Activated CD4-positive, alpha-beta T cell treated with anti-CD3 and anti-CD28 coated beads, Interleukin-2, amount 10 ng/mL, durations not matched to agents 24 days and 14 days (primary cell): ENCODE measurements around the gene ZMPSTE24. TPM values are rescaled to one million over a fixed set of nuclear protein-coding genes. Genes with fewer than 3 reads are reported as not detected.

Experiments used
- DNase-seq: peaks from one replicate; pipeline ENCODE4 v3.0.0; 2022
- H3K27ac Mint-ChIP-seq: one replicate; pipeline ENCODE4 v1.8.0; 2022; ENCODE audit warnings: mild to moderate bottlenecking, mixed read lengths
- H3K27me3 Mint-ChIP-seq: one replicate; pipeline ENCODE4 v1.8.0; 2022; ENCODE audit warnings: mixed read lengths
- H3K36me3 Mint-ChIP-seq: one replicate; pipeline ENCODE4 v1.8.0; 2022; ENCODE audit warnings: low read depth, mild to moderate bottlenecking, mixed read lengths
- H3K4me1 Mint-ChIP-seq: one replicate; pipeline ENCODE4 v1.8.0; 2021; ENCODE audit warnings: mixed read lengths
- H3K4me3 Mint-ChIP-seq: one replicate; pipeline ENCODE4 v1.8.0; 2022; ENCODE audit warnings: mild to moderate bottlenecking, moderate library complexity, mixed read lengths
- H3K9me3 Mint-ChIP-seq: one replicate; pipeline ENCODE4 v1.8.0; 2021; ENCODE audit warnings: mixed read lengths
- intact Hi-C: fragments of 100-400 bp; cut with micrococcal nuclease; formaldehyde crosslinking; loops from one replicate; pipeline ENCODE4 v1.15.1; 2023
- total RNA-seq: library from RNA; stranded (reverse); gene quantifications from 2 replicates; pipeline ENCODE4 v1.2.3, GENCODE V29; 2022

Gene ZMPSTE24
- total RNA-seq, 1 donor from 2014 or later = 50.8 TPM

GRCh38 chr1:40311692-40312091 lies 53.7 kb downstream of the ZMPSTE24 start:
- Mint-ChIP-seq H3K27me3 (peaks cover 7% of the 10 kb centered on the region), H3K9me3 (no peaks in the 10 kb centered on the region), H3K4me1 (peaks cover 32% of the 10 kb centered on the region), H3K4me3 (peak overlapping the region; percentile 57), H3K27ac (peak overlapping the region; percentile 14), H3K36me3 (no peaks in the 10 kb centered on the region)
- intact Hi-C loops = no loop called here
- no peak for DNase-seq

GRCh38 chr1:40312238-40313205 lies 54.5 kb downstream of the ZMPSTE24 start:
- Mint-ChIP-seq H3K4me3 (peak overlapping the region; percentile 57), H3K4me1 (peaks cover 32% of the 10 kb centered on the region), H3K9me3 (no peaks in the 10 kb centered on the region), H3K36me3 (no peaks in the 10 kb centered on the region), H3K27ac (peak overlapping the region; percentile 66), H3K27me3 (peaks cover 11% of the 10 kb centered on the region)
- intact Hi-C loops = no loop called here
- peak; percentile 81 for DNase-seq

GRCh38 chr1:40313329-40313957 lies 55.4 kb downstream of the ZMPSTE24 start:
- peaks cover 37% of the 10 kb centered on the region for H3K4me1 Mint-ChIP-seq
- peaks cover 4% of the 10 kb centered on the region for H3K36me3 Mint-ChIP-seq
- H3K27ac Mint-ChIP-seq = peak overlapping the region; percentile 66
- H3K4me3 Mint-ChIP-seq = peak overlapping the region; percentile 57
- DNase-seq = no peak
- intact Hi-C loops = no loop called here
- no peaks in the 10 kb centered on the region for H3K9me3 Mint-ChIP-seq
- peaks cover 18% of the 10 kb centered on the region for H3K27me3 Mint-ChIP-seq

GRCh38 chr1:40313958-40314720 lies 56.1 kb downstream of the ZMPSTE24 start:
- Mint-ChIP-seq H3K4me3 (peak overlapping the region; percentile 80), H3K9me3 (no peaks in the 10 kb centered on the region), H3K4me1 (peaks cover 44% of the 10 kb centered on the region), H3K27me3 (peaks cover 24% of the 10 kb centered on the region), H3K27ac (no peak overlapping the region), H3K36me3 (peaks cover 4% of the 10 kb centered on the region)
- intact Hi-C loops = loop anchor here (2.0 kb wide), 2 partner anchors 49 to 153 kb away; partner anchors contain the start of gene RLF
- no peak for DNase-seq

GRCh38 chr1:40314721-40315238 lies 56.7 kb downstream of the ZMPSTE24 start:
- intact Hi-C loops = loop anchor here (1.0 to 2.0 kb wide), 5 partner anchors 24 to 161 kb away; partner anchors contain the start of genes RLF and ZMPSTE24
- Mint-ChIP-seq H3K27ac (peak overlapping the region; percentile 41), H3K9me3 (no peaks in the 10 kb centered on the region), H3K4me1 (peaks cover 47% of the 10 kb centered on the region), H3K36me3 (peaks cover 4% of the 10 kb centered on the region), H3K4me3 (peak overlapping the region; percentile 80), H3K27me3 (peaks cover 24% of the 10 kb centered on the region)
- DNase-seq = no peak

- peak overlapping the region; percentile 41 for H3K27ac Mint-ChIP-seq
- H3K36me3 Mint-ChIP-seq = peaks cover 4% of the 10 kb centered on the region
- H3K9me3 Mint-ChIP-seq = no peaks in the 10 kb centered on the region
- peaks cover 47% of the 10 kb centered on the region for H3K4me1 Mint-ChIP-seq
- DNase-seq = peak; percentile 95
- H3K27me3 Mint-ChIP-seq = peaks cover 24% of the 10 kb centered on the region
- peak overlapping the region; percentile 80 for H3K4me3 Mint-ChIP-seq
- intact Hi-C loops = loop anchor here (1.0 to 2.0 kb wide), 5 partner anchors 23 to 162 kb away; partner anchors contain the start of genes RLF and ZMPSTE24
These were observed 57.3 kb downstream of the ZMPSTE24 start for GRCh38 chr1:40315239-40315794.

- Mint-ChIP-seq H3K4me1 (peaks cover 45% of the 10 kb centered on the region), H3K9me3 (no peaks in the 10 kb centered on the region), H3K4me3 (peak overlapping the region; percentile 80), H3K36me3 (peaks cover 4% of the 10 kb centered on the region), H3K27ac (peak overlapping the region; percentile 77), H3K27me3 (peaks cover 24% of the 10 kb centered on the region)
- intact Hi-C loops = loop anchor here (1.0 to 2.0 kb wide), 5 partner anchors 22 to 163 kb away; partner anchors contain the start of genes RLF and ZMPSTE24
- peak; percentile 73 for DNase-seq
These were observed 58.0 kb downstream of the ZMPSTE24 start for GRCh38 chr1:40315795-40316594.

- peak; percentile 84 for DNase-seq
- Mint-ChIP-seq H3K4me3 (peak within 1 kb of the TSS; percentile 80), H3K27ac (peak within 1 kb of the TSS; percentile 16), H3K27me3 (peaks cover 24% of the 10 kb centered on the region), H3K36me3 (peaks cover 4% of the 10 kb centered on the region), H3K4me1 (peaks cover 44% of the 10 kb centered on the region), H3K9me3 (no peaks in the 10 kb centered on the region)
- intact Hi-C loops = no loop called here
These were observed 58.8 kb downstream of the ZMPSTE24 start, which contains the start of gene COL9A2 for GRCh38 chr1:40316595-40317393. COL9A2 (minus strand) TSS chr1:40317286; CDS start chr1:40317197, 89 bp downstream.

GRCh38 chr1:40317394-40318074 lies 59.5 kb downstream of the ZMPSTE24 start:
- H3K27ac Mint-ChIP-seq = peak overlapping the region; percentile 16
- peaks cover 24% of the 10 kb centered on the region for H3K27me3 Mint-ChIP-seq
- H3K36me3 Mint-ChIP-seq = peaks cover 4% of the 10 kb centered on the region
- no peaks in the 10 kb centered on the region for H3K9me3 Mint-ChIP-seq
- DNase-seq = no peak
- intact Hi-C loops = no loop called here
- H3K4me1 Mint-ChIP-seq = peaks cover 39% of the 10 kb centered on the region
- peak overlapping the region; percentile 47 for H3K4me3 Mint-ChIP-seq

- Mint-ChIP-seq H3K27ac (no peak overlapping the region), H3K9me3 (no peaks in the 10 kb centered on the region), H3K36me3 (peaks cover 4% of the 10 kb centered on the region), H3K4me1 (peaks cover 31% of the 10 kb centered on the region), H3K27me3 (peaks cover 24% of the 10 kb centered on the region), H3K4me3 (no peak overlapping the region)
- DNase-seq = no peak
- intact Hi-C loops = no loop called here
These were observed 60.4 kb downstream of the ZMPSTE24 start for GRCh38 chr1:40318476-40318875.

GRCh38 chr1:40318970-40319621 lies 61.1 kb downstream of the ZMPSTE24 start:
- Mint-ChIP-seq H3K27me3 (peaks cover 28% of the 10 kb centered on the region), H3K4me1 (peaks cover 27% of the 10 kb centered on the region), H3K36me3 (peaks cover 4% of the 10 kb centered on the region), H3K9me3 (no peaks in the 10 kb centered on the region), H3K27ac (no peak overlapping the region), H3K4me3 (no peak overlapping the region)
- intact Hi-C loops = no loop called here
- no peak for DNase-seq
